ENCODE measurements around the gene IFITM1.
"Not testable (repeated sequence)": the region's sequence is repeated elsewhere in the genome, so short reads cannot be mapped to it uniquely, and the experiment has no call there.

IFITM1 gene

GRCh38 chr11:307766-308708, 5.8 kb upstream of the IFITM1 start, which contains the start of gene IFITM2:
Gene IFITM2, plus strand, starts transcription at chr11:307816. Its CDS starts 377 bp downstream, at chr11:308193.
- WGBS = 40% methylated on average over 26 of the region's 28 CpGs
- not testable (repeated sequence) for H3K9me3 ChIP-seq (ENCODE audit: insufficient read depth, low read depth, low read length); H3K36me3 ChIP-seq (ENCODE audit: insufficient read depth, low read length); H3K27me3 ChIP-seq (ENCODE audit: insufficient read depth, low read length)
- Histone ChIP-seq H3K27ac (ENCODE audit: low read depth, low read length) (peak within 1 kb of the TSS; percentile 70), H3K4me3 (ENCODE audit: low read length) (peak within 1 kb of the TSS; percentile 49), H3K4me1 (ENCODE audit: insufficient read depth, low read length) (peaks cover 56% of the 10 kb centered on the region), H3K9ac (ENCODE audit: low read depth, low read length) (0 out of 2 replicates have a peak within 1 kb of the TSS, but pooled peaks have one; percentile 42)

GRCh38 chr11:308740-309665, 4.8 kb upstream of the IFITM1 start:
- H3K36me3 ChIP-seq (ENCODE audit: insufficient read depth, low read length); H3K4me3 ChIP-seq (ENCODE audit: low read length); H3K9ac ChIP-seq (ENCODE audit: low read depth, low read length); H3K27ac ChIP-seq (ENCODE audit: low read depth, low read length); H3K27me3 ChIP-seq (ENCODE audit: insufficient read depth, low read length); H3K9me3 ChIP-seq (ENCODE audit: insufficient read depth, low read depth, low read length): not testable (repeated sequence)
- peaks cover 57% of the 10 kb centered on the region for H3K4me1 ChIP-seq (ENCODE audit: insufficient read depth, low read length)
- WGBS = 66% methylated on average over 24 of the region's 24 CpGs

GRCh38 chr11:309979-310572, 3.8 kb upstream of the IFITM1 start:
- H3K4me1 ChIP-seq (ENCODE audit: insufficient read depth, low read length) = peaks cover 56% of the 10 kb centered on the region
- H3K9me3 ChIP-seq (ENCODE audit: insufficient read depth, low read depth, low read length); H3K36me3 ChIP-seq (ENCODE audit: insufficient read depth, low read length); H3K27ac ChIP-seq (ENCODE audit: low read depth, low read length); H3K9ac ChIP-seq (ENCODE audit: low read depth, low read length); H3K27me3 ChIP-seq (ENCODE audit: insufficient read depth, low read length): not testable (repeated sequence)
- WGBS = 36% methylated on average over 4 of the region's 18 CpGs
- peak overlapping the region; percentile 24 for H3K4me3 ChIP-seq (ENCODE audit: low read length)

DNA sequence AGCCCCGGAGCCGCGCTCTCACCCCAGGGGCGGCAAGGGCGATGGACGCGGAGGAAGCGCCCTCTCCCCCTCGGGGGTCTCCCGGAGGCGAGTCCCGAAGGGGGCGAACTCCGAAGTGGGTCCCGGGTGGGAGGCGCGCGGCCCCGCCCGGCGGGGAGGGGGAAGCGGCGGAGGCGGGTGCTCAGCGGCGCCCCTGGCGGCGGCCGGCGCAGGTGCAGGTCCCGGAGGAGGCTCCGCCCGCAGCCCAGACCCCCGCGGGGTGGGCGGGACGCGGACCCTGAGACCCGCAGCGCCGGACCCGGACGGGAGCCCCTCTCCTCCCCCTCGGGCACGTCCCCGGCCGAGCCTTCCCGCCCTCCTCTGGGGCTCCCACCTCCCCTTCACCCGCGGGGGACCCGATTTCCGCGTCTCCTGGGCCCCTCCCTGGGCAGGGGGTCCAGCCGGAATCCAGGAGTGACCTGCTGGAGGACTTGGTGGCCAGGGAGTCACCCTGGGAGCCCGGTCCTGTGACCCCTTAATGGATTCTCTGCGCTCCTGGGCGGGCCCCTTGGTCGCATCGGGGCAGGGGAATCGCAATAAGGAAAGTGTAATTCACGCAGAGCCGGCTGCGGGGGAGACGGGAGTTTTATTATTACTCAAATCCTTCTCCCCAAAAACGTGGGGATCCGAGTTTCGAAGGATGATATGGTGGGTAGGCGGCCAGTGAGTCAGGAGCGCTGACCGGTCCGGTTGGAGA, 2.7 kb upstream of the IFITM1 start:
- not testable (repeated sequence) for H3K9me3 ChIP-seq (ENCODE audit: insufficient read depth, low read depth, low read length); H3K9ac ChIP-seq (ENCODE audit: low read depth, low read length); H3K36me3 ChIP-seq (ENCODE audit: insufficient read depth, low read length); H3K27ac ChIP-seq (ENCODE audit: low read depth, low read length)
- peaks cover 16% of the 10 kb centered on the region for H3K27me3 ChIP-seq (ENCODE audit: insufficient read depth, low read length)
- 1% methylated on average over 5 of the region's 71 CpGs for WGBS
- H3K4me1 ChIP-seq (ENCODE audit: insufficient read depth, low read length) = peaks cover 45% of the 10 kb centered on the region
- peak overlapping the region; percentile 24; the same call in 1 of the 2 replicates for H3K4me3 ChIP-seq (ENCODE audit: low read length)

- no peak overlapping the region for H3K9ac ChIP-seq (ENCODE audit: low read depth, low read length)
- 35% methylated on average over 12 of the region's 14 CpGs for WGBS
Observed at GRCh38 chr11:312092-312816, 1.6 kb upstream of the IFITM1 start.

GRCh38 chr11:313304-313786, 495 bp upstream of the IFITM1 start:
- Histone ChIP-seq H3K4me3 (ENCODE audit: low read length) (peak overlapping the region; percentile 67), H3K9ac (ENCODE audit: low read depth, low read length) (0 out of 2 replicates have a peak overlapping the region, but pooled peaks have one; percentile 11), H3K9me3 (ENCODE audit: insufficient read depth, low read depth, low read length) (no peaks in the 10 kb centered on the region), H3K36me3 (ENCODE audit: insufficient read depth, low read length) (peaks cover 7% of the 10 kb centered on the region; the same call in 1 of the 2 replicates), H3K27me3 (ENCODE audit: insufficient read depth, low read length) (peaks cover 32% of the 10 kb centered on the region), H3K4me1 (ENCODE audit: insufficient read depth, low read length) (peaks cover 45% of the 10 kb centered on the region), H3K27ac (ENCODE audit: low read depth, low read length) (peak overlapping the region; percentile 84; the same call in 1 of the 2 replicates)
- 28% methylated on average over 8 of the region's 8 CpGs for WGBS

More at GRCh38 chr11:312092-312816, 1.6 kb upstream of the IFITM1 start:
- H3K27ac ChIP-seq (ENCODE audit: low read depth, low read length) = no peak overlapping the region
- no peaks in the 10 kb centered on the region for H3K9me3 ChIP-seq (ENCODE audit: insufficient read depth, low read depth, low read length)
- H3K36me3 ChIP-seq (ENCODE audit: insufficient read depth, low read length) = peaks cover 7% of the 10 kb centered on the region; the same call in 1 of the 2 replicates
- peaks cover 27% of the 10 kb centered on the region for H3K27me3 ChIP-seq (ENCODE audit: insufficient read depth, low read length)
- peak overlapping the region; percentile 67; the same call in 1 of the 2 replicates for H3K4me3 ChIP-seq (ENCODE audit: low read length)
- H3K4me1 ChIP-seq (ENCODE audit: insufficient read depth, low read length) = peaks cover 48% of the 10 kb centered on the region

DNA sequence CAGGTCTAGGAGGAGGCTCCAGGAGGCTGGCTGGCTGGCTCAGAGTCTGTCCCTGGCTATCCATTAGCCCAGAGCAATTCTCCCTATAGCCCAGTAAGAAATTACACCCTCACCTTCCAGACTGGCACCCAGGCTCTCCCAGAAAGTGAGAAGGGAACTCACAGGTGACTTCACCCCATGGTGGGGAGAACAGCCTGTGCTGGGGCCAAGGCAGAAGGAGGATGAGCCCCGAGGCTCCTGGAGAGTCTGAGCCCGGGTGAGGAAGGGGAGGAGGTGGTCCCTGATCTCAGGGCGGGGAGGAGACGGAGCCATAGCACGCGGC, 675 bp downstream of the IFITM1 start:
- Histone ChIP-seq H3K9ac (ENCODE audit: low read depth, low read length) (peak overlapping the region; percentile 44), H3K4me3 (ENCODE audit: low read length) (peak overlapping the region; percentile 67), H3K4me1 (ENCODE audit: insufficient read depth, low read length) (peaks cover 39% of the 10 kb centered on the region), H3K27me3 (ENCODE audit: insufficient read depth, low read length) (peaks cover 32% of the 10 kb centered on the region)
- H3K36me3 ChIP-seq (ENCODE audit: insufficient read depth, low read length); H3K27ac ChIP-seq (ENCODE audit: low read depth, low read length); H3K9me3 ChIP-seq (ENCODE audit: insufficient read depth, low read depth, low read length): not testable (repeated sequence)
- WGBS = 0% methylated on average over 4 of the region's 6 CpGs

- Histone ChIP-seq H3K4me1 (ENCODE audit: insufficient read depth, low read length) (peaks cover 33% of the 10 kb centered on the region), H3K9me3 (ENCODE audit: insufficient read depth, low read depth, low read length) (no peaks in the 10 kb centered on the region), H3K4me3 (ENCODE audit: low read length) (peak overlapping the region; percentile 67), H3K27me3 (ENCODE audit: insufficient read depth, low read length) (peaks cover 32% of the 10 kb centered on the region), H3K9ac (ENCODE audit: low read depth, low read length) (peak overlapping the region; percentile 73), H3K27ac (ENCODE audit: low read depth, low read length) (no peak overlapping the region), H3K36me3 (ENCODE audit: insufficient read depth, low read length) (peaks cover 7% of the 10 kb centered on the region; the same call in 1 of the 2 replicates)
- 15% methylated on average over 9 of the region's 9 CpGs for WGBS
Observed at GRCh38 chr11:315051-315481, 1.2 kb downstream of the IFITM1 start.

- H3K4me1 ChIP-seq (ENCODE audit: insufficient read depth, low read length) = peaks cover 33% of the 10 kb centered on the region
- H3K27me3 ChIP-seq (ENCODE audit: insufficient read depth, low read length) = peaks cover 32% of the 10 kb centered on the region
- H3K4me3 ChIP-seq (ENCODE audit: low read length) = peak overlapping the region; percentile 67
- peaks cover 7% of the 10 kb centered on the region; the same call in 1 of the 2 replicates for H3K36me3 ChIP-seq (ENCODE audit: insufficient read depth, low read length)
- peak overlapping the region; percentile 73 for H3K9ac ChIP-seq (ENCODE audit: low read depth, low read length)
- H3K27ac ChIP-seq (ENCODE audit: low read depth, low read length) = peak overlapping the region; percentile 84; the same call in 1 of the 2 replicates
- WGBS = 1% methylated on average over 32 of the region's 32 CpGs
- no peaks in the 10 kb centered on the region for H3K9me3 ChIP-seq (ENCODE audit: insufficient read depth, low read depth, low read length)
Observed at GRCh38 chr11:315516-315994, 1.7 kb downstream of the IFITM1 start.

All from HUES64 (cell line).